H1 (cell line): Measurements from ENCODE around the gene WDFY4. TPM values are rescaled to one million over a fixed set of nuclear protein-coding genes. Genes with fewer than 3 reads are reported as not detected.

Source experiments
- CTCF ChIA-PET: fragments of 300-600 bp; sonication (Branson Sonifier 250); formaldehyde crosslinking; loops from one replicate; lab custom pipeline; 2021; ENCODE audit not compliant: partially characterized antibody; lab: Charles Lee
- POLR2A ChIA-PET: fragments of 300-600 bp; sonication (Branson Sonifier 250); formaldehyde crosslinking; loops from one replicate; lab custom pipeline; 2021; ENCODE audit warnings: inconsistent platforms; ENCODE audit not compliant: partially characterized antibody; lab: Charles Lee
- DNase-seq, 2 experiments: peaks; one replicate each; pipeline versions ENCODE4 v3.0.0 to v3.0.0-alpha.2; 2010 to 2022; ENCODE audit warnings: low spot score in 2 of 2, low read depth in 1 of 2, mixed read lengths in 1 of 2
- FAIRE-seq: peaks from 2 replicates; lab custom pipeline; 2011; peaks lifted over from hg19 to GRCh38; lab: Jason Lieb, UNC
- H2AFZ ChIP-seq: 2 replicates; pipeline ENCODE4 v1.8.1; 2012; ENCODE audit warnings: low read length, inconsistent platforms
- H2AK5ac ChIP-seq: 2 replicates; pipeline ENCODE4 v1.6.1; 2013; ENCODE audit warnings: low read depth, low read length
- H2BK120ac ChIP-seq: replicated peaks from 2 replicates; pipeline ENCODE3; 2013; ENCODE audit warnings: low read depth, low read length, inconsistent platforms
- H2BK12ac ChIP-seq: 2 replicates; pipeline ENCODE4 v1.6.1; 2013; ENCODE audit warnings: low read depth, low read length
- H2BK15ac ChIP-seq: 2 replicates; pipeline ENCODE4 v1.6.1; 2013; ENCODE audit warnings: low read length
- H2BK20ac ChIP-seq: 2 replicates; pipeline ENCODE4 v1.6.1; 2013; ENCODE audit warnings: low read length
- H2BK5ac ChIP-seq: 2 replicates; pipeline ENCODE4 v1.6.1; 2013; ENCODE audit warnings: low read depth, low read length
- H3K14ac ChIP-seq: 2 replicates; pipeline ENCODE4 v1.6.1; 2013; ENCODE audit warnings: inconsistent platforms; ENCODE audit not compliant: insufficient read length
- H3K18ac ChIP-seq: 2 replicates; pipeline ENCODE4 v1.6.1; 2013; ENCODE audit warnings: low read length; ENCODE audit errors: extremely low read depth
- H3K23ac ChIP-seq: 2 replicates; pipeline ENCODE4 v1.6.1; 2013; ENCODE audit warnings: inconsistent platforms; ENCODE audit not compliant: insufficient read length
- H3K23me2 ChIP-seq: 2 replicates; pipeline ENCODE4 v1.6.1; 2013; ENCODE audit warnings: low read depth, low read length
- H3K27ac ChIP-seq: 2 replicates; pipeline ENCODE4 v1.6.1; 2011; ENCODE audit warnings: low read depth, low read length, inconsistent platforms
- H3K27me3 ChIP-seq, 4 experiments: replicated peaks in 1 of 4; 1 replicate in 1 of 4; 2 replicates in 3 of 4; pipeline versions ENCODE4 v1.6.1 to v1.8.1; 2011 to 2013; ENCODE audit warnings: low read length in 3 of 4, mild to moderate bottlenecking in 3 of 4, inconsistent platforms in 2 of 4, mixed read lengths in 2 of 4, moderate library complexity in 1 of 4; ENCODE audit not compliant: control insufficient read depth in 3 of 4, insufficient read depth in 3 of 4; ENCODE audit errors: extremely low read depth in 1 of 4
- H3K36me3 ChIP-seq, 4 experiments: 2 replicates each; pipeline versions ENCODE4 v1.6.1 to v1.8.1; 2011 to 2013; ENCODE audit warnings: mild to moderate bottlenecking in 4 of 4, low read length in 3 of 4, moderate library complexity in 2 of 4, control low read depth in 1 of 4, inconsistent platforms in 1 of 4; ENCODE audit not compliant: insufficient read depth in 4 of 4, control insufficient read depth in 2 of 4
- H3K4ac ChIP-seq: replicated peaks from 2 replicates; pipeline ENCODE3; 2013; ENCODE audit warnings: low read length, low read depth, mixed read lengths, inconsistent platforms; ENCODE audit not compliant: insufficient read length
- H3K4me1 ChIP-seq, 4 experiments: replicated peaks in 1 of 4; 1 replicate in 1 of 4; 2 replicates in 3 of 4; pipeline versions ENCODE4 v1.6.1 to v1.8.1; 2011 to 2013; ENCODE audit warnings: low read length in 3 of 4, inconsistent platforms in 2 of 4, mixed read lengths in 1 of 4; ENCODE audit not compliant: insufficient read depth in 4 of 4, control insufficient read depth in 3 of 4
- H3K4me2 ChIP-seq, 2 experiments: 2 replicates each; pipeline versions ENCODE4 v1.6.1 to v1.8.1; 2011 to 2013; ENCODE audit warnings: low read depth in 2 of 2, low read length in 2 of 2, control low read depth in 1 of 2, inconsistent platforms in 1 of 2, mild to moderate bottlenecking in 1 of 2; ENCODE audit not compliant: insufficient read depth in 1 of 2
- H3K4me3 ChIP-seq, 4 experiments: fragments of 200-600, 300-600 bp in 1 of 4; sonication (generic), shearing (Covaris generic), sonication (Bioruptor Twin) in 1 of 4; 2 replicates each; pipeline versions ENCODE4 v1.5.1 to v1.8.1; 2011 to 2016; ENCODE audit warnings: low read length in 4 of 4, low read depth in 3 of 4, control low read depth in 2 of 4, inconsistent platforms in 2 of 4, mild to moderate bottlenecking in 2 of 4, mixed read lengths in 1 of 4, moderate library complexity in 1 of 4; ENCODE audit not compliant: insufficient read depth in 2 of 4; ENCODE audit errors: extremely low read depth in 1 of 4
- H3K56ac ChIP-seq: replicated peaks from 2 replicates; pipeline ENCODE3; 2013; ENCODE audit warnings: low read depth, mild to moderate bottlenecking, mixed read lengths, low read length, inconsistent platforms; ENCODE audit not compliant: insufficient read length
- H3K79me1 ChIP-seq: 2 replicates; pipeline ENCODE4 v1.6.1; 2013; ENCODE audit warnings: low read depth, low read length, control low read depth
- H3K79me2 ChIP-seq, 2 experiments: 2 replicates each; pipeline versions ENCODE4 v1.6.1 to v1.8.1; 2012 to 2013; ENCODE audit warnings: low read length in 2 of 2, mild to moderate bottlenecking in 2 of 2, inconsistent platforms in 1 of 2; ENCODE audit not compliant: insufficient read depth in 2 of 2, control insufficient read depth in 1 of 2
- H3K9ac ChIP-seq, 4 experiments: replicated peaks in 1 of 4; 1 replicate in 1 of 4; 2 replicates in 3 of 4; pipeline versions ENCODE4 v1.6.1 to v1.8.1; 2011 to 2013; ENCODE audit warnings: low read depth in 3 of 4, low read length in 3 of 4, control low read depth in 2 of 4, mild to moderate bottlenecking in 2 of 4, moderate library complexity in 2 of 4, inconsistent platforms in 1 of 4; ENCODE audit errors: extremely low read depth in 1 of 4
- H3K9me3 ChIP-seq, 2 experiments: 2 replicates each; pipeline versions ENCODE4 v1.6.1 to v1.8.1; 2012 to 2013; ENCODE audit warnings: mild to moderate bottlenecking in 2 of 2, moderate library complexity in 2 of 2, control low read depth in 1 of 2, inconsistent platforms in 1 of 2, low read depth in 1 of 2, low read length in 1 of 2, mixed read lengths in 1 of 2; ENCODE audit not compliant: insufficient read depth in 2 of 2
- H4K20me1 ChIP-seq, 2 experiments: replicated peaks in 1 of 2; 2 replicates each; pipeline versions ENCODE3 to v1.8.1; 2011 to 2013; ENCODE audit warnings: inconsistent platforms in 2 of 2, low read length in 2 of 2, mild to moderate bottlenecking in 1 of 2; ENCODE audit not compliant: insufficient read depth in 2 of 2, control insufficient read depth in 1 of 2
- H4K5ac ChIP-seq: 2 replicates; pipeline ENCODE4 v1.6.1; 2013; ENCODE audit warnings: low read length, low read depth, mixed read lengths, inconsistent platforms; ENCODE audit not compliant: insufficient read length
- H4K8ac ChIP-seq: 2 replicates; pipeline ENCODE4 v1.8.0; 2013; ENCODE audit warnings: mild to moderate bottlenecking, moderate library complexity, low read length, inconsistent platforms; ENCODE audit not compliant: insufficient read depth; ENCODE audit errors: extremely low read depth
- H4K91ac ChIP-seq: replicated peaks from 2 replicates; pipeline ENCODE3; 2013; ENCODE audit warnings: low read length, mixed read lengths, inconsistent platforms; ENCODE audit not compliant: insufficient read length
- CREB1 ChIP-seq: IDR thresholded peaks from 2 replicates; pipeline ENCODE4 v1.6.1; 2012; ENCODE audit warnings: inconsistent platforms
- HDAC6 ChIP-seq: IDR thresholded peaks from one replicate; pipeline ENCODE4 v1.7.1; 2012; ENCODE audit warnings: low read depth, mild to moderate bottlenecking, inconsistent platforms, low read length, moderate library complexity
- JUND ChIP-seq: IDR thresholded peaks from 2 replicates; pipeline ENCODE4 v1.6.1; 2011; ENCODE audit warnings: mild to moderate bottlenecking, improper control_type of control experiment, low read length
- RBBP5 ChIP-seq: IDR thresholded peaks from 2 replicates; pipeline ENCODE4 v1.7.1; 2012; ENCODE audit warnings: low read depth, mild to moderate bottlenecking, inconsistent platforms, low read length, moderate library complexity, borderline replicate concordance
- SP4 ChIP-seq: IDR thresholded peaks from 2 replicates; pipeline ENCODE4 v1.6.1; 2012; ENCODE audit warnings: low read length, inconsistent platforms
- WGBS, 2 experiments: shearing (Covaris generic) in 1 of 2; methylation state at CpG; one replicate each; pipeline versions ENCODE4 v1.1.6 to v1.1.7; 2013 to 2015; ENCODE audit warnings: low lambda C conversion rate in 2 of 2, mixed read lengths in 2 of 2, inconsistent platforms in 1 of 2, low coverage in 1 of 2, missing lambda C conversion rate in 1 of 2; ENCODE audit not compliant: insufficient replicate concordance in 2 of 2, insufficient coverage in 1 of 2, insufficient read length in 1 of 2; ENCODE audit errors: extremely low coverage in 1 of 2, missing lambda C conversion rate in 1 of 2; 5-methylcytosine and 5-hydroxymethylcytosine counted together
- polyA plus RNA-seq, 7 experiments: library from polyadenylated mRNA; depleted of rRNA in 3 of 7; stranded (reverse) in 5 of 7; unstranded in 2 of 7; fragments of >200 nt in 5 of 7; fragments of 200-250 nt in 2 of 7; gene quantifications; 1 replicate in 5 of 7; 2 replicates in 1 of 7; 4 replicates in 1 of 7; pipeline versions ENCODE4 v1.2.1 to v1.2.3, GENCODE V29; 2011 to 2013; ENCODE audit warnings: missing spikeins in 2 of 7, mixed read lengths in 2 of 7
- total RNA-seq: library from RNA; stranded (reverse); fragmentation: NEBNext Ultra II Directional; extraction: Animal tissue kit (Norgen Biotek cat#: 25700); gene quantifications from 2 replicates; pipeline ENCODE4 v1.2.1, GENCODE V29; 2021

WDFY4 gene
- total and polyA plus RNA-seq, 2 of the 8 experiments (the other 6 are each of a cell fraction or from before 2014, with no cell fraction given) = not detected

- H3K36me3 ChIP-seq = no peaks in the 10 kb centered on the region
- no peak overlapping the region for H3K14ac ChIP-seq
- no peaks in the 10 kb centered on the region for H3K9me3 ChIP-seq
- no peak overlapping the region for H4K5ac ChIP-seq
- H3K23me2 ChIP-seq = no peaks in the 10 kb centered on the region
- 88% methylated on average over 2 of the region's 2 CpGs; no CpG with 5 or more reads in 1 of the 2 experiments for WGBS, 2 experiments
- no peak overlapping the region for H3K9ac ChIP-seq
- H3K79me2 ChIP-seq = no peaks in the 10 kb centered on the region
- no peak overlapping the region for H2BK5ac ChIP-seq
- H4K8ac ChIP-seq = no peak overlapping the region
- no peak overlapping the region for H2AFZ ChIP-seq
- H3K27ac ChIP-seq = no peak overlapping the region
- H3K4me2 ChIP-seq = no peak overlapping the region
- H2BK15ac ChIP-seq = no peak overlapping the region
- DNase-seq = peak in 1 of 2 experiments; percentile 24
- no peak overlapping the region for H2BK120ac ChIP-seq
- H3K4me3 ChIP-seq = no peak overlapping the region
- H2BK12ac ChIP-seq = no peak overlapping the region
- H3K56ac ChIP-seq = no peak overlapping the region
- no peak overlapping the region for H3K18ac ChIP-seq
- H2BK20ac ChIP-seq = no peak overlapping the region
- H3K27me3 ChIP-seq = no peaks in the 10 kb centered on the region; a peak in 1 of 7 replicates
- no peak overlapping the region for H3K4ac ChIP-seq
- ChIA-PET CTCF (interaction anchor here (1.0 to 1.7 kb wide), 3 partner anchors 10 to 41 kb away, joined by 3 to 8 read pairs (median 4); no protein-coding TSS in a partner anchor), POLR2A (no interaction called here)
- H3K4me1 ChIP-seq = no peaks in the 10 kb centered on the region
- no peak overlapping the region for H2AK5ac ChIP-seq
- TF ChIP-seq JUND (no peak), RBBP5 (no peak), HDAC6 (no peak), CREB1 (no peak), SP4 (no peak)
- no peak overlapping the region for H4K91ac ChIP-seq
- no peaks in the 10 kb centered on the region for H4K20me1 ChIP-seq
- no peaks in the 10 kb centered on the region for H3K79me1 ChIP-seq
- H3K23ac ChIP-seq = no peak overlapping the region
- no peak for FAIRE-seq
These were observed 15.4 kb downstream of the WDFY4 start for GRCh38 chr10:48700071-48700470.
